GM19193 (cell line): ENCODE data around the gene TMEM127.
A peak's percentile ranks its signal among the peaks of the same experiment; 100 is the strongest.

Source experiments
- POLR2A ChIP-seq: IDR thresholded peaks from 4 replicates; pipeline ENCODE4 v1.6.1; 2011; ENCODE audit not compliant: insufficient read depth, insufficient read length; ENCODE audit errors: extremely low read depth

The TMEM127 gene

DNA sequence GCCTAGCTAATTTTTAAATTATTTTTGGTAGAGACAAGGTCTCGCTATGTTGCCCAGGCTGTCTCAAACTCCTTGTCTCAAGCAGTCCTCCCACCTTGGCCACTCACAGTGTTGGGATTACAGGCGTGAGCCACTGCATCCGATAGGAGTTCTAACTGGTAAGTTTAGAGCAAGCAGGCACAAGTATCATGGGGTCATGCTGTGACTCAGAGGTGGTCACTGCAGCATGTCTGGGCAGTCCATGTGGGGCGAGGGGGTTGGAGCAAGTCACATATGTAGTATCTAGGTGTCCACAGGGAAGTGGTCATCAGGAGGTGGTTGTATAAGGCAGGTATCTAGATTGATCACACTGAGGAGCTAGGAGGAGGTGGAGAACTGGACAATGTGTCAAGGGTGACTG is 34.5 kb downstream of the TMEM127 start:
- TF ChIP-seq POLR2A = no peak

DNA sequence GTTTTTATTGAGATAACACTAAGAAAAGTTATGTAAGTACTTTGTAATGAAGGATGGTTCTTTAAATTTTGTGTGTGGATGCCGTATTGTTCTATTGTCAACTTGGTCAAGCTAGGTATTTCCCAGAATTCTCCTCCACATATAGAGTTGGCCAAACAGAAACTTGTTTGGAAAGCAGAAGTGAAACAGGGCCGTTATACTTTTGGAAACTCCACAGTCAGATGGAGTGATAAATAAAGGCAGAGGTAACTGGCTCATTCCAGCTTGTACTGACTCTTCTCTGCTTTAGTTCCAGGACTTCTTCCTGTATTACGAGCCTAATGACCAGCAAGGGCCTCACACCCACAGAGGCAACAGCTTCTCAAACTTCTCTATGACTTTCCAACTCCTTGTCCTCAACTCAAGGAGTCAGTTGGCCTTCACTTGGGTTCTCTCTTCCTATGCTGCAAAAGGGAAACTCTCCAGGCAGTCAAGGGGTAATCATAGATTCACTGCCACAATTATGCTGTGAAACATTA is 40.7 kb downstream of the TMEM127 start:
- TF ChIP-seq POLR2A = no peak

GRCh38 chr2:96218508-96219131 is 47.2 kb downstream of the TMEM127 start:
- no peak for TF ChIP-seq POLR2A

- no peak for TF ChIP-seq POLR2A
These were observed 51.2 kb downstream of the TMEM127 start for GRCh38 chr2:96214554-96214953.

- no peak for TF ChIP-seq POLR2A
These were observed 52.4 kb downstream of the TMEM127 start for GRCh38 chr2:96213379-96213778.

- no peak for TF ChIP-seq POLR2A
These were observed 53.5 kb downstream of the TMEM127 start for GRCh38 chr2:96212339-96212738.

DNA sequence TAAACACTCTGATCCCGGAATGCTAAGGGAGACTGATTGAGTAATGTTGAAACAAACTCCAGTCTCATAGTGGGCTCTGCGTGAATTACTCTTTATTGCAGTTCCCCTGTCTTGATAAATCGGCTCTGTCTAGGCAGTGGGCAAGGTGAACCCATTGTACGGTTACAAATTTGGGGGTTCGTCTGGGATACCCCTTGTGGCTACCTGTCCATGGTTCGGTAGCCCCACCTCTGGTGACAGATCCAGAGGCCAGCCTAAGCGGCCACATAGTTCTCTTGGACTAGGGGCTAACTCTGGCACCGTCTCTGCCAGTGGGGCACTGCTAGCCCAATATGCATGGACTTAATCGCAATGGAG is 56.1 kb downstream of the TMEM127 start:
- no peak for TF ChIP-seq POLR2A

DNA sequence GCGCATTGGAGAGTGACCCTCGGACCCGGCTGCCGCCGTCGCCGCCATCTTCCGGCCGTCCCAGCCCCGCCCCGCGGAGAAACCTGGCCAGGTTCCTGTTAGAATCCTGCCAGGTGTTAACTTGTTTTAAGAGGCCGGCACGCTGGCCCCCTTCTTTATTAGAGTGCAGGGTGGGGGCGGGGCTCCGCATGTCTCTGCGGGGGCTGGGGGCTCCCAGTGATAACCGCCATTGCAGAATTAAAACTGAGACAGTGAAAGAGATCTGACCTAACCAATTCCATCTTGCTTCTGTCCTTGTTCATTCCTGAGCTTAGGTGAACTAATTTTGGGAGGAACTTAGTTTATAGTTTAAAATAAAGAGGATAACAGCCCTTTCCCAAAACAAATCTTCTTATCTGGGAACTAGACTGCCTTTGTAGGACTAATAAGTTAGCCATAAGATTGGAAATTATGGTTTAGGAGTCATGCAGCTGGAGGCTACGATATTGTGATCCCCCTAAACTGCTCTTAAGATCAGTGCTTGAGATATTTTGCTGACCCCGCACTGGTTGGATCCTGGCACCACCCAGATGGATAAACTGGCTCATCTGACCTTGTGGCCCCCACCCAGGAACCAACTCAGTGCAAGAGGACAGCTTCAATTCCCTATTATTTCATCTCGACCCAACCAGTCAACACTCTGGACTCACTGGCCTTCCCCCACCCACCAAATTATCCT is 56.6 kb downstream of the TMEM127 start:
- no peak for TF ChIP-seq POLR2A

DNA sequence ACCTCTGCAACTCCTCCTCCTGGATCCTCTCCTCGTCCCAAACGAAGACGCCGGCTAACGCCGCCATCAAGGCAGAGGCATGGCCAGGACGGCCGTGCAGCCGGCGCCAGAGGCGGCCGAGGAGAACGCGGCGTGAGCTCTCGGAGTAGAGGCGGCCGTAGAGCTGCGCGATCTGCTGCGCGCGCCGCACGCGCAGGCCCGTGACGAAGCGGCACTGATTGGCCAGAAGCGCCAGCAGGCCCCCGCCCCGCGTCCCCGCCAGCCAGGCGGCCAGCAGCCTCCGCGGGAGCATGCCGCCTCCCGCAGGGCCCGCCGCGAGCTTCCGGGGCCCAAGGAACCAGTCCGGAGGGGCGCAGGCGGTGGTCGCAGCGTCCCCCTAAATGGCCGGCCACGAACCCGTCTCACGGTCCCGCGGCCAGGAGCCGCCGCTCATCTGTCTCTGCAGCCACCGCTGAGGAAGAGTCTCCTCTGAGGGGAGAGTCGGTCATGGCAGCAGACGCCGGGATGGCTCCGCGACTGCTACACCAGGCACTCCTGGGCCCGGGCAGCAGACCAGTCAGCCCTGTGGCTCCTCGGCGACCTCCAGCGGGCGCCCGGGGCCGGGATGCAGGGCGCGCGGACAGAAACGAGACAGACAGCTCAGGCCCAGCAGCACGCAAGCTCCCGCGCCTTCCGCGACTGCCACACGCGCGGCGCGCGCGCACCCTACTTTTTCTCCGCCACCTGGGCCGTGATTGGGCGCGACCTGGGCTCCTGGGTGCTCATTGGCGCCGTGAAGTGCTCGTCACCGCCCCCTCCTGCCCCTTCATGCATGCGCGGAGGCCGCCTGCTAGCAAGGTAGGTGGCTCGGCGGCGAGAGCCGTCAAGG is 57.4 kb downstream of the TMEM127 start, which contains the start of gene STARD7:
TSS of gene STARD7 (minus strand) at position 685 of the 868 bp plus-strand sequence. CDS start at position 292, 393 bp downstream.
- peak; percentile 95 for TF ChIP-seq POLR2A

- TF ChIP-seq POLR2A = no peak
These were observed 58.0 kb downstream of the TMEM127 start for GRCh38 chr2:96207774-96208142.

DNA sequence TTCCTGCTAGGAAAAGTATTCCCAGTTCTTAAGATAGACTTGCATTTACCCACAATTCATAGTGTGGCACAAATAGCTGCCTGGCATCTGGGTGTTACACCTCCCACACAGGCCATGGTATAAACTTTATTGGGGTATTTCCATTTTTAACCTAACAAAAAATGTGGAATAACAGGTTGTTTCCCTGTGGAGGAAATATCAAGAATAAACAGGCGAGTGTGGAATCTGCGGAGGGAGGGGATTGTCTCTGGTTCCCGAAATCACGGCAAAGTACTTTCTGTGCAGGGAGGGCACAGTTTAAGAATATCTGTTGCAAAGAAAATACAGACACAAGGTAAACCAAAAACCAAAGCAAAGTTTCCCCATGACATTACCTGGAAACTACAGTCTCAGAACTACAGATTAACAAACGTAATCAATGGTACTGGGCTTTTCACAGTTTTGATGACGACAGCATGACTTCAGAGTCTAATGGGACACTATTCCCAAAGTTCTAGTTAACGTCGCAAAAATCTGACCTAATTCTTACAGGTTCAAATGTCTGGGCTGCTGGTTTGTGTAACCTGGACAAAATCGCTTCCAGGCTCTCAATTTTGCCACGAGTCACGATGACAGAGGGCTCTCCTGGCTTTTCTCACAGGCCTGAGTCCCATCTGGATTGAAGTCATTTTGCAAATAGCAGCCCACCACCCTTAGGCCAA is 58.6 kb downstream of the TMEM127 start:
- TF ChIP-seq POLR2A = no peak

- TF ChIP-seq POLR2A = no peak
These were observed 59.9 kb downstream of the TMEM127 start for GRCh38 chr2:96205888-96206287.

- TF ChIP-seq POLR2A = no peak
These were observed 60.8 kb downstream of the TMEM127 start for GRCh38 chr2:96204836-96205624.
